Bronchial smooth muscle cell (primary cell): Measurements from ENCODE around the gene KRTAP8-1. TPM values are rescaled to one million over a fixed set of nuclear protein-coding genes. Genes with fewer than 3 reads are reported as not detected.

Experiments
- total RNA-seq: library from RNA; depleted of rRNA; stranded (reverse); fragments of >200 nt; gene quantifications from 2 replicates; pipeline ENCODE4 v1.2.1, GENCODE V29; 2014

The KRTAP8-1 gene, protein sequence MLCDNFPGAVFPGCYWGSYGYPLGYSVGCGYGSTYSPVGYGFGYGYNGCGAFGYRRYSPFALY
- total RNA-seq = not detected in 2 replicates

DNA sequence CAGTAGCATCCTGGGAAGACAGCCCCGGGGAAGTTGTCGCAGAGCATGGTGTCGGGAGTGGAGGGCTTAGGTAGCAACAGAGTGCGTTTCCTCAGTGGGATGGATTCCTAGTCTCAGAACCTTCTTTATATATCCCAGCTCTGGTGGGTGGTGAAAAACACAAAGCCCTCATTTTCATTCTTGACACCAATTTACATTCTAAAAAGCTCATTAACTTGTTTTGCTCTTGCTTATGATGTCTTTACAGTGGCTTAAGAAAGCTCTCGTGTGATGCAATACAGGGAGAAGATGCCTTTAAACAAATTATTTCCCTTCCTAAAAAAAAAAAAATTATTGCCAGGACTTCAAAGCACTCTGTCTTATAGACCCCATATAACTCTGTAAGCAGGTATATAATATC lies at the start of gene KRTAP8-1:
TSS of gene KRTAP8-1 (minus strand) at position 101 of the 400 bp plus-strand sequence. CDS start at position 47, 54 bp downstream.

DNA sequence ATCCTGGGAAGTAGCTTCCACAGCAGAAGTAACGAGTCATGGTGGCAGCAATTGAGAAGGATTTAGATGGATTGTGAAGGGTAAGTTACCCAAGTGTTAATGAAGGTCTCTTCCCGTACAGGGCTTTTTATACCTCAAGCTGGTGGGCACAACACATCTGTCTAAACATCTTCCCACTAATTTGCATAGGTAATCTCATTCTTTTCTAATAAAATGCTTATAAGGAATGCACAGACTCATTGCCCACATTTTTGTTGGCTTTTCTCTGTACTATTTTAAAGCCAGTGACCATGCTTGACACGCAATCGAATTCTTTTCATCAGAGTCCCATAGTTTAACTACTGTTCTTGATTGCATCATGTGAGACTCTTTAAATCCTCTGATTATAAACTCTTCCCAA lies 16.6 kb upstream of the KRTAP8-1 start, which contains the start of gene KRTAP7-1:
TSS of gene KRTAP7-1 (minus strand) at position 101 of the 400 bp plus-strand sequence. CDS start at position 40, 61 bp downstream.

Other genes with a start within 250 kb of the KRTAP8-1 start
- not detected in 2 replicates for gene KRTAP22-2, start 222.9 kb downstream of the KRTAP8-1 start, total RNA-seq
- not detected in 2 replicates for gene KRTAP6-3, start 220.8 kb downstream of the KRTAP8-1 start, total RNA-seq
- gene KRTAP6-2, start 214.4 kb downstream of the KRTAP8-1 start, total RNA-seq = not detected in 2 replicates
- gene KRTAP22-1, start 212.2 kb downstream of the KRTAP8-1 start, total RNA-seq = not detected in 2 replicates
- gene KRTAP6-1, start 199.3 kb downstream of the KRTAP8-1 start, total RNA-seq = not detected in 2 replicates
- not detected in 2 replicates for gene KRTAP20-1, start 196.8 kb downstream of the KRTAP8-1 start, total RNA-seq
- gene KRTAP20-4, start 192.6 kb downstream of the KRTAP8-1 start, total RNA-seq = not detected in 2 replicates
- not detected in 2 replicates for gene KRTAP20-2, start 178.1 kb downstream of the KRTAP8-1 start, total RNA-seq
- gene KRTAP20-3, start 170.4 kb downstream of the KRTAP8-1 start, total RNA-seq = not detected in 2 replicates
- not detected in 2 replicates for gene KRTAP21-3, start 94.5 kb downstream of the KRTAP8-1 start, total RNA-seq
- not detected in 2 replicates for gene KRTAP21-2, start 66.0 kb downstream of the KRTAP8-1 start, total RNA-seq
- gene KRTAP21-1, start 57.8 kb downstream of the KRTAP8-1 start, total RNA-seq = not detected in 2 replicates
- gene KRTAP7-1, start 16.5 kb upstream of the KRTAP8-1 start, total RNA-seq = not detected in 2 replicates
- gene KRTAP11-1, start 68.3 kb upstream of the KRTAP8-1 start, total RNA-seq = not detected in 2 replicates
- gene KRTAP19-8, start 225.2 kb upstream of the KRTAP8-1 start, total RNA-seq = not detected in 2 replicates